Endothelial cell of umbilical vein (primary cell): ENCODE results near the gene MT1F. TPM values are rescaled to one million over a fixed set of nuclear protein-coding genes. Genes with fewer than 3 reads are reported as not detected.
A peak's percentile ranks its signal among the peaks of the same experiment; 100 is the strongest.

Source experiments
- BruUV-seq: library from RNA; stranded (reverse); fragments of 400-500 nt; replicated peaks from 2 replicates; lab custom pipeline; 2021; lab: Mats Ljungman, UMichigan
- CTCF ChIA-PET: fragments of 300-600, 350-600 bp; sonication (Branson Sonifier 250); formaldehyde crosslinking; loops from one replicate; lab custom pipeline; 2021; ENCODE audit warnings: antibody characterized with exemption, inconsistent platforms; lab: Charles Lee
- POLR2A ChIA-PET: fragments of 300-600, 350-600 bp; sonication (Branson Sonifier 250); formaldehyde crosslinking; loops from one replicate; lab custom pipeline; 2021; ENCODE audit warnings: antibody characterized with exemption, inconsistent platforms; lab: Charles Lee
- DNase-seq: peaks from one replicate; pipeline ENCODE4 v3.0.0-alpha.2; 2011; ENCODE audit warnings: low read depth, low spot score
- FAIRE-seq: peaks from 2 replicates; lab custom pipeline; 2011; peaks lifted over from hg19 to GRCh38; lab: Jason Lieb, UNC
- H2AFZ ChIP-seq: 2 replicates; pipeline ENCODE4 v1.6.0; 2012; ENCODE audit warnings: low read depth, low read length, control low read depth, inconsistent platforms
- H3K27ac ChIP-seq: 2 replicates; pipeline ENCODE4 v1.5.1; 2011; ENCODE audit warnings: low read depth, mild to moderate bottlenecking, control low read depth, low read length, moderate library complexity; ENCODE audit not compliant: insufficient read depth
- H3K27me3 ChIP-seq, 2 experiments: 2 replicates each; pipeline versions ENCODE4 v1.6.0 to v1.6.1; 2011; ENCODE audit warnings: low read length in 2 of 2, mixed read lengths in 1 of 2; ENCODE audit not compliant: control insufficient read depth in 2 of 2, insufficient read depth in 2 of 2
- H3K36me3 ChIP-seq, 2 experiments: 2 replicates in 1 of 2; 3 replicates in 1 of 2; pipeline ENCODE4 v1.5.1; 2011; ENCODE audit warnings: low read length in 2 of 2, mild to moderate bottlenecking in 1 of 2, moderate library complexity in 1 of 2; ENCODE audit not compliant: control insufficient read depth in 2 of 2, insufficient read depth in 2 of 2; ENCODE audit errors: extremely low read depth in 1 of 2
- H3K4me1 ChIP-seq: 3 replicates; pipeline ENCODE4 v1.5.1; 2011; ENCODE audit warnings: mild to moderate bottlenecking, low read length; ENCODE audit not compliant: control insufficient read depth, insufficient read depth; ENCODE audit errors: extremely low read depth
- H3K4me2 ChIP-seq: 2 replicates; pipeline ENCODE4 v1.6.1; 2011; ENCODE audit warnings: low read length, control low read depth, mixed read lengths; ENCODE audit not compliant: insufficient read depth
- H3K4me3 ChIP-seq, 3 experiments: fragments of 200-600 bp in 1 of 3; sonication (generic), shearing (Covaris generic) in 1 of 3; replicated peaks in 1 of 3; 2 replicates each; pipeline ENCODE4 v1.5.1; 2011 to 2016; ENCODE audit warnings: control low read depth in 3 of 3, low read length in 3 of 3, mild to moderate bottlenecking in 2 of 3, inconsistent platforms in 1 of 3, low read depth in 1 of 3, moderate library complexity in 1 of 3; ENCODE audit not compliant: insufficient read depth in 1 of 3
- H3K79me2 ChIP-seq: 2 replicates; pipeline ENCODE4 v1.6.0; 2012; ENCODE audit warnings: low read length, inconsistent platforms; ENCODE audit not compliant: control insufficient read depth, insufficient read depth
- H3K9ac ChIP-seq: replicated peaks from 2 replicates; pipeline ENCODE3; 2011; ENCODE audit warnings: low read length, control low read depth; ENCODE audit not compliant: insufficient read depth; ENCODE audit errors: extremely low read depth
- H3K9me1 ChIP-seq: replicated peaks from 3 replicates; pipeline ENCODE4 v1.6.0; 2011; ENCODE audit warnings: mild to moderate bottlenecking, low read length; ENCODE audit not compliant: control insufficient read depth, insufficient read depth; ENCODE audit errors: extremely low read depth
- H3K9me3 ChIP-seq: replicated peaks from 2 replicates; pipeline ENCODE4 v1.5.1; 2012; ENCODE audit warnings: low read length, inconsistent platforms; ENCODE audit not compliant: control insufficient read depth, insufficient read depth
- H4K20me1 ChIP-seq: replicated peaks from 2 replicates; pipeline ENCODE3; 2011; ENCODE audit warnings: mild to moderate bottlenecking, low read length; ENCODE audit not compliant: control insufficient read depth, insufficient read depth; ENCODE audit errors: extremely low read depth
- CTCF ChIP-seq, 2 donors: IDR thresholded peaks; 1 replicate in 1 of 2; 2 replicates in 1 of 2; pipeline ENCODE4 v1.5.1; 2011; ENCODE audit warnings: low read length in 2 of 2, mild to moderate bottlenecking in 2 of 2, moderate library complexity in 2 of 2, control low read depth in 1 of 2, inconsistent platforms in 1 of 2, low read depth in 1 of 2; ENCODE audit not compliant: insufficient read depth in 1 of 2; ENCODE audit errors: extremely low read depth in 1 of 2
- EZH2 ChIP-seq: IDR thresholded peaks from 2 replicates; pipeline ENCODE4 v1.6.1; 2012; ENCODE audit warnings: borderline replicate concordance, low read depth, mild to moderate bottlenecking, moderate library complexity, low read length, inconsistent platforms; ENCODE audit not compliant: severe bottlenecking
- FOS ChIP-seq: IDR thresholded peaks from 2 replicates; pipeline ENCODE4 v1.6.1; 2011; ENCODE audit warnings: mild to moderate bottlenecking, low read length, moderate library complexity, borderline replicate concordance; ENCODE audit not compliant: insufficient read depth
- GATA2 ChIP-seq: IDR thresholded peaks from 2 replicates; pipeline ENCODE4 v1.7.0; 2011; ENCODE audit warnings: low read depth, mild to moderate bottlenecking, moderate library complexity, mixed read lengths, low read length; ENCODE audit not compliant: insufficient read length, insufficient read depth
- JUN ChIP-seq: IDR thresholded peaks from 2 replicates; pipeline ENCODE4 v1.6.1; 2011; ENCODE audit warnings: borderline replicate concordance, low read depth; ENCODE audit not compliant: insufficient read length, insufficient read depth
- MAX ChIP-seq: IDR thresholded peaks from 2 replicates; pipeline ENCODE4 v1.6.1; 2011; ENCODE audit not compliant: insufficient read depth, insufficient read length
- MYC ChIP-seq: IDR thresholded peaks from one replicate; pipeline ENCODE4 v1.6.1; 2011; ENCODE audit warnings: mild to moderate bottlenecking, low read depth, low read length
- POLR2A ChIP-seq: IDR thresholded peaks from 2 replicates; pipeline ENCODE4 v1.6.1; 2012; ENCODE audit warnings: low read depth, mild to moderate bottlenecking, control low read depth, low read length
- POLR2AphosphoS5 ChIP-seq: IDR thresholded peaks from 2 replicates; pipeline ENCODE4 v1.6.1; 2012; ENCODE audit warnings: low read depth, mild to moderate bottlenecking, control low read depth, low read length, moderate library complexity; ENCODE audit not compliant: insufficient read depth
- dilution Hi-C: fragments of 300-500 bp; cut with MboI; formaldehyde crosslinking; loops from one replicate; pipeline ENCODE4 v1.15.0; 2019; ENCODE audit warnings: low sequenced_read_pairs; ENCODE audit not compliant: extremely low pct_ligation_motif_present
- intact Hi-C: fragments of 100-400 bp; cut with micrococcal nuclease; formaldehyde crosslinking; loops from one replicate; pipeline ENCODE4 v1.10.0; 2022
- polyA plus RNA-seq, 4 experiments: library from polyadenylated mRNA; depleted of rRNA in 3 of 4; stranded (reverse) in 3 of 4; unstranded in 1 of 4; fragments of >200 nt; gene quantifications; 2 replicates each; pipeline versions ENCODE4 v1.2.1 to v1.2.3, GENCODE V29; 2011 to 2012; ENCODE audit warnings: missing spikeins in 1 of 4
- total RNA-seq: library from RNA; stranded (reverse); gene quantifications from 2 replicates; pipeline ENCODE4 v1.2.3, GENCODE V29; 2021

Gene MT1F
- total and polyA plus RNA-seq, 2 donors (not counting 3 experiments of a cell fraction or from before 2014, with no cell fraction given) = 2.2 to 2.6 TPM

GRCh38 chr16:56611281-56611833 is 46.4 kb upstream of the MT1F start:
- Histone ChIP-seq H2AFZ (no peak overlapping the region), H3K4me3 (no peak overlapping the region), H3K9me1 (no peaks in the 10 kb centered on the region), H3K27ac (peak overlapping the region; percentile 99), H3K4me1 (peaks cover 70% of the 10 kb centered on the region), H3K79me2 (peaks cover 28% of the 10 kb centered on the region), H3K9me3 (no peaks in the 10 kb centered on the region), H4K20me1 (no peaks in the 10 kb centered on the region), H3K36me3 (no peaks in the 10 kb centered on the region), H3K9ac (peak overlapping the region; percentile 95), H3K4me2 (peak overlapping the region; percentile 81), H3K27me3 (no peaks in the 10 kb centered on the region)
- intact Hi-C loops = no loop called here
- no TSS peak for BruUV-seq
- ChIA-PET POLR2A (interaction anchor here (4.5 kb wide), 1 partner anchor 15 kb away, joined by 51 read pairs; the partner anchor contains the start of gene MT1E), CTCF (interaction anchor here (1.3 to 2.6 kb wide), 5 partner anchors 12 to 97 kb away, joined by 3 to 8 read pairs (median 8); partner anchors contain the start of gene MT1E)
- DNase-seq = peak; percentile 45
- no peak for TF ChIP-seq MYC
- no peak for TF ChIP-seq GATA2
- TF ChIP-seq POLR2A = peak; percentile 29
- peak; percentile 38 for TF ChIP-seq POLR2AphosphoS5
- TF ChIP-seq JUN = no peak
- TF ChIP-seq EZH2 = no peak
- no peak for TF ChIP-seq CTCF (IDR thresholded peaks at IDR 0.05; ENCODE audit: extremely low read depth in 1 of 2, insufficient read depth in 1 of 2, low read depth in 1 of 2, low read length in 2 of 2)
- no peak for TF ChIP-seq MAX
- TF ChIP-seq FOS = no peak
- dilution Hi-C loops = no loop called here
- FAIRE-seq = peak; percentile 82
